ENCODE data around the gene POLR3C.

GRCh38 chr1:145886816-145887215 lies 62.8 kb downstream of the POLR3C start:
- TF ChIP-seq POLR2A (IDR thresholded peaks at IDR 0.05) (no peak), CTCF (IDR thresholded peaks at IDR 0.05) (no peak)
